Measurements from ENCODE around the gene ZFYVE28. TPM values are rescaled to one million over a fixed set of nuclear protein-coding genes. Genes with fewer than 3 reads are reported as not detected.

The ZFYVE28 gene
- total and polyA plus RNA-seq, 3 experiments from 2014 or later: 12.9 to 14.8 (median 13.2) TPM

- peaks cover under 1% of the 10 kb centered on the region for H3K27me3 ChIP-seq (ENCODE audit: insufficient read depth, low read length, poor library complexity, severe bottlenecking)
- H3K9me3 ChIP-seq (ENCODE audit: low read length): no peaks in the 10 kb centered on the region
- no peaks in the 10 kb centered on the region for H3K36me3 ChIP-seq (ENCODE audit: insufficient read depth, low read length)
- no peak for DNase-seq
- Mint-ChIP-seq H3K9me3 (no peaks in the 10 kb centered on the region), H3K4me3 (no peak overlapping the region), H3K27ac (no peak overlapping the region), H3K36me3 (peaks cover 0 to 3% (median 0%) of the 10 kb centered on the region in 3 donors), H3K27me3 (peaks cover 0 to 9% of the 10 kb centered on the region in 2 donors), H3K4me1 (no peaks in the 10 kb centered on the region)
- no peak overlapping the region for H3K4me3 ChIP-seq (ENCODE audit: low read length)
- H3K4me1 ChIP-seq (ENCODE audit: insufficient read depth, low read length): no peaks in the 10 kb centered on the region
- ChIA-PET CTCF (interaction anchor here (1.0 to 1.9 kb wide), 3 partner anchors 12 to 208 kb away, joined by 3 to 5 read pairs (median 4); no protein-coding TSS in a partner anchor), POLR2A (interaction anchor here (0.6 kb wide), 1 partner anchor 521 kb away, joined by 7 read pairs; no protein-coding TSS in a partner anchor)
- no peak overlapping the region for H3K27ac ChIP-seq (ENCODE audit: low read depth, low read length)
Observed at GRCh38 chr4:2427383-2428334, 9.2 kb upstream of the ZFYVE28 start.

GRCh38 chr4:2426711-2427275 is 8.3 kb upstream of the ZFYVE28 start:
- Histone ChIP-seq H3K4me1 (ENCODE audit: insufficient read depth, low read length) (no peaks in the 10 kb centered on the region), H3K27ac (ENCODE audit: low read depth, low read length) (no peak overlapping the region), H3K36me3 (ENCODE audit: insufficient read depth, low read length) (no peaks in the 10 kb centered on the region), H3K4me3 (ENCODE audit: low read length) (no peak overlapping the region), H3K27me3 (ENCODE audit: insufficient read depth, low read length, poor library complexity, severe bottlenecking) (peaks cover 8% of the 10 kb centered on the region), H3K9me3 (ENCODE audit: low read length) (no peaks in the 10 kb centered on the region)
- no peaks in the 10 kb centered on the region for H3K9me3 Mint-ChIP-seq
- no peak overlapping the region for H3K4me3 Mint-ChIP-seq
- CTCF ChIA-PET: interaction anchor here (1.2 to 1.9 kb wide), 2 partner anchors 11 to 207 kb away, joined by 4 to 5 read pairs; no protein-coding TSS in a partner anchor
- H3K27me3 Mint-ChIP-seq: peaks cover under 1 to 9% of the 10 kb centered on the region in 2 donors
- H3K4me1 Mint-ChIP-seq: no peaks in the 10 kb centered on the region
- no peak for DNase-seq
- H3K27ac Mint-ChIP-seq: no peak overlapping the region
- H3K36me3 Mint-ChIP-seq: peaks cover 0 to 3% (median 0%) of the 10 kb centered on the region in 3 donors
- POLR2A ChIA-PET: no interaction called here

- POLR2A ChIA-PET: no interaction called here
- CTCF ChIA-PET: interaction anchor here (1.0 kb wide), 1 partner anchor 13 kb away, joined by 3 read pairs; no protein-coding TSS in a partner anchor
- Histone ChIP-seq H3K36me3 (ENCODE audit: insufficient read depth, low read length) (no peaks in the 10 kb centered on the region), H3K9me3 (ENCODE audit: low read length) (no peaks in the 10 kb centered on the region), H3K4me3 (ENCODE audit: low read length) (no peak overlapping the region), H3K4me1 (ENCODE audit: insufficient read depth, low read length) (no peaks in the 10 kb centered on the region), H3K27me3 (ENCODE audit: insufficient read depth, low read length, poor library complexity, severe bottlenecking) (peaks cover 8% of the 10 kb centered on the region), H3K27ac (ENCODE audit: low read depth, low read length) (no peak overlapping the region)
- no peak overlapping the region for H3K4me3 Mint-ChIP-seq
- no peaks in the 10 kb centered on the region for H3K4me1 Mint-ChIP-seq
- no peaks in the 10 kb centered on the region for H3K9me3 Mint-ChIP-seq
- peaks cover 2 to 10% of the 10 kb centered on the region in 2 donors for H3K27me3 Mint-ChIP-seq
- H3K36me3 Mint-ChIP-seq: peaks cover 0 to 3% (median 0%) of the 10 kb centered on the region in 3 donors
- no peak overlapping the region for H3K27ac Mint-ChIP-seq
- DNase-seq: no peak
Observed at GRCh38 chr4:2426069-2426397, 7.6 kb upstream of the ZFYVE28 start.

- Mint-ChIP-seq H3K36me3 (peaks cover 0 to 3% (median 0%) of the 10 kb centered on the region in 3 donors), H3K4me3 (no peak overlapping the region), H3K27me3 (peaks cover 3 to 13% of the 10 kb centered on the region in 2 donors), H3K4me1 (peaks cover 0 to 1% (median 0%) of the 10 kb centered on the region in 3 donors), H3K27ac (peak overlapping the region in 1 of 8 donors; percentile 7), H3K9me3 (no peaks in the 10 kb centered on the region)
- DNase-seq: no peak
- ChIA-PET CTCF (interaction anchor here (1.0 kb wide), 1 partner anchor 13 kb away, joined by 3 read pairs; no protein-coding TSS in a partner anchor), POLR2A (no interaction called here)
- H3K4me3 ChIP-seq (ENCODE audit: low read length): no peak overlapping the region
- H3K4me1 ChIP-seq (ENCODE audit: insufficient read depth, low read length): no peaks in the 10 kb centered on the region
- no peaks in the 10 kb centered on the region for H3K36me3 ChIP-seq (ENCODE audit: insufficient read depth, low read length)
- no peaks in the 10 kb centered on the region for H3K9me3 ChIP-seq (ENCODE audit: low read length)
- H3K27ac ChIP-seq (ENCODE audit: low read depth, low read length): no peak overlapping the region
- H3K27me3 ChIP-seq (ENCODE audit: insufficient read depth, low read length, poor library complexity, severe bottlenecking): peaks cover 8% of the 10 kb centered on the region
Observed at GRCh38 chr4:2425386-2426068, 7.1 kb upstream of the ZFYVE28 start.

GRCh38 chr4:2424581-2424980 is 6.1 kb upstream of the ZFYVE28 start:
- POLR2A ChIA-PET: no interaction called here
- Histone ChIP-seq H3K36me3 (ENCODE audit: insufficient read depth, low read length) (no peaks in the 10 kb centered on the region), H3K4me3 (ENCODE audit: low read length) (no peak overlapping the region), H3K27ac (ENCODE audit: low read depth, low read length) (no peak overlapping the region), H3K9me3 (ENCODE audit: low read length) (no peaks in the 10 kb centered on the region), H3K27me3 (ENCODE audit: insufficient read depth, low read length, poor library complexity, severe bottlenecking) (peaks cover 8% of the 10 kb centered on the region), H3K4me1 (ENCODE audit: insufficient read depth, low read length) (peaks cover 4% of the 10 kb centered on the region)
- DNase-seq: no peak
- CTCF ChIA-PET: no interaction called here
- H3K4me1 Mint-ChIP-seq: peaks cover 8 to 9% (median 8%) of the 10 kb centered on the region in 3 donors
- peaks cover 6 to 13% of the 10 kb centered on the region in 2 donors for H3K27me3 Mint-ChIP-seq
- H3K36me3 Mint-ChIP-seq: peaks cover 0 to 3% (median 0%) of the 10 kb centered on the region in 3 donors
- H3K27ac Mint-ChIP-seq: peak overlapping the region in 1 of 8 donors; percentile 35
- no peak overlapping the region for H3K4me3 Mint-ChIP-seq
- H3K9me3 Mint-ChIP-seq: no peaks in the 10 kb centered on the region

- CTCF ChIA-PET: interaction anchor here (3.2 kb wide), 1 partner anchor 11 kb away, joined by 14 read pairs; no protein-coding TSS in a partner anchor
Observed at GRCh38 chr4:2423695-2424094, 5.2 kb upstream of the ZFYVE28 start.

GRCh38 chr4:2423066-2423465 is 4.6 kb upstream of the ZFYVE28 start:
- Mint-ChIP-seq H3K36me3 (peaks cover 0 to 3% (median 0%) of the 10 kb centered on the region in 3 donors), H3K4me1 (peaks cover 14 to 16% (median 14%) of the 10 kb centered on the region in 3 donors), H3K9me3 (no peaks in the 10 kb centered on the region), H3K27ac (no peak overlapping the region), H3K4me3 (no peak overlapping the region), H3K27me3 (peaks cover 7 to 8% of the 10 kb centered on the region in 2 donors)
- H3K27ac ChIP-seq (ENCODE audit: low read depth, low read length): no peak overlapping the region
- H3K36me3 ChIP-seq (ENCODE audit: insufficient read depth, low read length): no peaks in the 10 kb centered on the region
- POLR2A ChIA-PET: interaction anchor here (1.1 kb wide), 1 partner anchor 11 kb away, joined by 3 read pairs; no protein-coding TSS in a partner anchor
- H3K4me3 ChIP-seq (ENCODE audit: low read length): no peak overlapping the region
- DNase-seq: no peak
- CTCF ChIA-PET: interaction anchor here (3.2 kb wide), 1 partner anchor 10 kb away, joined by 14 read pairs; no protein-coding TSS in a partner anchor
- H3K9me3 ChIP-seq (ENCODE audit: low read length): no peaks in the 10 kb centered on the region
- H3K4me1 ChIP-seq (ENCODE audit: insufficient read depth, low read length): peaks cover 8% of the 10 kb centered on the region
- H3K27me3 ChIP-seq (ENCODE audit: insufficient read depth, low read length, poor library complexity, severe bottlenecking): peaks cover 8% of the 10 kb centered on the region

More at GRCh38 chr4:2423695-2424094, 5.2 kb upstream of the ZFYVE28 start:
- no peak overlapping the region for H3K27ac Mint-ChIP-seq
- Histone ChIP-seq H3K27ac (ENCODE audit: low read depth, low read length) (no peak overlapping the region), H3K4me1 (ENCODE audit: insufficient read depth, low read length) (peaks cover 8% of the 10 kb centered on the region), H3K36me3 (ENCODE audit: insufficient read depth, low read length) (no peaks in the 10 kb centered on the region), H3K4me3 (ENCODE audit: low read length) (no peak overlapping the region), H3K27me3 (ENCODE audit: insufficient read depth, low read length, poor library complexity, severe bottlenecking) (peaks cover 8% of the 10 kb centered on the region), H3K9me3 (ENCODE audit: low read length) (no peaks in the 10 kb centered on the region)
- H3K27me3 Mint-ChIP-seq: peaks cover 7 to 9% of the 10 kb centered on the region in 2 donors
- DNase-seq: no peak
- no peak overlapping the region for H3K4me3 Mint-ChIP-seq
- H3K4me1 Mint-ChIP-seq: peaks cover 14 to 16% (median 14%) of the 10 kb centered on the region in 3 donors
- no peaks in the 10 kb centered on the region for H3K9me3 Mint-ChIP-seq
- POLR2A ChIA-PET: interaction anchor here (1.1 kb wide), 1 partner anchor 11 kb away, joined by 3 read pairs; no protein-coding TSS in a partner anchor
- peaks cover 0 to 3% (median 0%) of the 10 kb centered on the region in 3 donors for H3K36me3 Mint-ChIP-seq
